Measurements from ENCODE around the gene PODXL.

DNA sequence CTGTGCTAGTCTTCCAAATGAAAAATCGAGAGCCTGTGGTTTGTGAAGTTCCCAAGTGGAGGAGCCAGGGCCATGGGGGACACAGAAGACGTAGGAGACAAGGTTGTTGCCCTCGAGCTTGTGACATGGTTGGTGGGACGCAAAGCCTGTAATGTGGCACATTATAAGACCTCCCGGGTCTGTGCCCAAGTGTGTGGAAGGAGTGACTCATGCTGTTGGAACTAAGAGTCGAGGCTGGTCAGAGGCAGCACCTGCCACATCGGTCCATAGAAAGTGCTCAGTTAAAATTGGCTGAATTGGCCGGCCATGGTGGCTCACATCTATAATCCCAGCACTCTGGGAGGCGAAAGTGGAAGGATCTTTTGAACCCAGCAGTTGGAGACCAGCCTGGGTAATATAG lies 27.0 kb upstream of the PODXL start:
- TF ChIP-seq, protein P1, sequence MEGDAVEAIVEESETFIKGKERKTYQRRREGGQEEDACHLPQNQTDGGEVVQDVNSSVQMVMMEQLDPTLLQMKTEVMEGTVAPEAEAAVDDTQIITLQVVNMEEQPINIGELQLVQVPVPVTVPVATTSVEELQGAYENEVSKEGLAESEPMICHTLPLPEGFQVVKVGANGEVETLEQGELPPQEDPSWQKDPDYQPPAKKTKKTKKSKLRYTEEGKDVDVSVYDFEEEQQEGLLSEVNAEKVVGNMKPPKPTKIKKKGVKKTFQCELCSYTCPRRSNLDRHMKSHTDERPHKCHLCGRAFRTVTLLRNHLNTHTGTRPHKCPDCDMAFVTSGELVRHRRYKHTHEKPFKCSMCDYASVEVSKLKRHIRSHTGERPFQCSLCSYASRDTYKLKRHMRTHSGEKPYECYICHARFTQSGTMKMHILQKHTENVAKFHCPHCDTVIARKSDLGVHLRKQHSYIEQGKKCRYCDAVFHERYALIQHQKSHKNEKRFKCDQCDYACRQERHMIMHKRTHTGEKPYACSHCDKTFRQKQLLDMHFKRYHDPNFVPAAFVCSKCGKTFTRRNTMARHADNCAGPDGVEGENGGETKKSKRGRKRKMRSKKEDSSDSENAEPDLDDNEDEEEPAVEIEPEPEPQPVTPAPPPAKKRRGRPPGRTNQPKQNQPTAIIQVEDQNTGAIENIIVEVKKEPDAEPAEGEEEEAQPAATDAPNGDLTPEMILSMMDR (IDR thresholded peaks at IDR 0.05; ENCODE audit: poor library complexity) = no peak
- TF ChIP-seq EZH2phosphoT487 (IDR thresholded peaks at IDR 0.05; ENCODE audit: low read depth, severe bottlenecking, unreplicated experiment) (no peak), EZH2 (IDR thresholded peaks at IDR 0.05; ENCODE audit: borderline replicate concordance) (no peak)
